Neural cell (in vitro differentiated cells): Measurements from ENCODE around the gene C20orf202. TPM values are rescaled to one million over a fixed set of nuclear protein-coding genes. Genes with fewer than 3 reads are reported as not detected.

Experiments used
- H2AFZ ChIP-seq: fragments of 200-600, 300-800 bp; sonication (generic), shearing (Covaris generic); 2 replicates; pipeline ENCODE4 v1.6.0; 2014; ENCODE audit warnings: low read depth, mild to moderate bottlenecking, antibody characterized with exemption, low read length, moderate library complexity
- H3F3A ChIP-seq: fragments of 200-600 bp; shearing (Covaris generic); 2 replicates; pipeline ENCODE4 v1.6.1; 2016; ENCODE audit warnings: mild to moderate bottlenecking, moderate library complexity, mixed read lengths, antibody characterized with exemption, low read length; ENCODE audit not compliant: insufficient read depth, poor library complexity, severe bottlenecking
- H3K27ac ChIP-seq: fragments of 200-600, 300-800 bp; sonication (generic), shearing (Covaris generic); 2 replicates; pipeline ENCODE4 v1.5.1; 2014; ENCODE audit warnings: mild to moderate bottlenecking, low read length, moderate library complexity
- H3K27me3 ChIP-seq: fragments of 300-800, 200-600 bp; sonication (generic), shearing (Covaris generic); 2 replicates; pipeline ENCODE4 v1.6.0; 2014; ENCODE audit warnings: mild to moderate bottlenecking, low read depth, low read length, moderate library complexity; ENCODE audit not compliant: insufficient read depth
- H3K36me3 ChIP-seq: fragments of 300-800, 200-600 bp; sonication (generic), shearing (Covaris generic); 2 replicates; pipeline ENCODE4 v1.5.1; 2014; ENCODE audit warnings: mild to moderate bottlenecking, antibody characterized with exemption, low read length, moderate library complexity; ENCODE audit not compliant: insufficient read depth
- H3K4me2 ChIP-seq: fragments of 300-800, 200-600 bp; sonication (generic), shearing (Covaris generic); 2 replicates; pipeline ENCODE4 v1.6.0; 2014; ENCODE audit warnings: mild to moderate bottlenecking, low read length
- H3K4me3 ChIP-seq: fragments of 300-800, 200-600 bp; sonication (generic), shearing (Covaris generic); 2 replicates; pipeline ENCODE4 v1.5.1; 2014; ENCODE audit warnings: mild to moderate bottlenecking, low read length, moderate library complexity
- H3K79me2 ChIP-seq: fragments of 200-600 bp; shearing (Covaris generic); replicated peaks from 2 replicates; pipeline ENCODE4 v1.6.0; 2014; ENCODE audit warnings: mild to moderate bottlenecking, low read length, moderate library complexity; ENCODE audit not compliant: insufficient read depth
- H3K9ac ChIP-seq: fragments of 300-800, 200-600 bp; sonication (generic), shearing (Covaris generic); 2 replicates; pipeline ENCODE4 v1.6.1; 2016; ENCODE audit warnings: mild to moderate bottlenecking, low read length, mixed read lengths
- H3K9me2 ChIP-seq: fragments of 200-600 bp; shearing (Covaris generic); 2 replicates; pipeline ENCODE4 v1.6.1; 2016; ENCODE audit warnings: mild to moderate bottlenecking, low read length, mixed read lengths; ENCODE audit not compliant: insufficient read depth
- H3K9me3 ChIP-seq: fragments of 200-600, 300-800 bp; sonication (generic), shearing (Covaris generic); 2 replicates; pipeline ENCODE4 v1.6.1; 2016; ENCODE audit warnings: mild to moderate bottlenecking, mixed run types, low read length, moderate library complexity, mixed read lengths
- H4K20me1 ChIP-seq: fragments of 200-600 bp; shearing (Covaris generic); 2 replicates; pipeline ENCODE4 v1.6.1; 2016; ENCODE audit warnings: mild to moderate bottlenecking, mixed run types; ENCODE audit not compliant: insufficient read depth
- CTCF ChIP-seq: fragments of 450-650 bp; IDR thresholded peaks from 2 replicates; pipeline ENCODE4 v1.5.1; 2014; ENCODE audit warnings: antibody characterized with exemption, mild to moderate bottlenecking, moderate library complexity; ENCODE audit not compliant: poor library complexity, severe bottlenecking
- EP300 ChIP-seq: fragments of 450-650 bp; conservative IDR thresholded peaks from 2 replicates; pipeline ENCODE4 v1.6.1; 2014; ENCODE audit warnings: antibody characterized with exemption, mild to moderate bottlenecking, moderate library complexity; ENCODE audit not compliant: poor library complexity, severe bottlenecking
- EZH2 ChIP-seq: fragments of 200-600, 300-800 bp; shearing (Covaris generic), sonication (generic); IDR thresholded peaks from 2 replicates; pipeline ENCODE4 v1.6.1; 2014; ENCODE audit warnings: antibody characterized with exemption, low read length, borderline replicate concordance, mild to moderate bottlenecking; ENCODE audit not compliant: insufficient read depth, poor library complexity, severe bottlenecking
- MXI1 ChIP-seq: fragments of 450-650 bp; conservative IDR thresholded peaks from 2 replicates; pipeline ENCODE4 v1.6.1; 2014; ENCODE audit warnings: antibody characterized with exemption, mild to moderate bottlenecking; ENCODE audit not compliant: poor library complexity, severe bottlenecking
- POLR2AphosphoS5 ChIP-seq: IDR thresholded peaks from 2 replicates; pipeline ENCODE4 v1.6.1; 2012
- RAD21 ChIP-seq: fragments of 450-650 bp; conservative IDR thresholded peaks from 2 replicates; pipeline ENCODE4 v1.6.1; 2014; ENCODE audit warnings: antibody characterized with exemption, mild to moderate bottlenecking, moderate library complexity
- REST ChIP-seq: IDR thresholded peaks from 2 replicates; pipeline ENCODE4 v1.6.1; 2012; ENCODE audit warnings: borderline replicate concordance
- SMC3 ChIP-seq: fragments of 450-650 bp; conservative IDR thresholded peaks from 2 replicates; pipeline ENCODE4 v1.6.1; 2014; ENCODE audit warnings: antibody characterized with exemption, mild to moderate bottlenecking, moderate library complexity; ENCODE audit not compliant: poor library complexity
- TAF1 ChIP-seq: IDR thresholded peaks from 2 replicates; pipeline ENCODE4 v1.6.1; 2012; ENCODE audit warnings: low read depth
- polyA plus RNA-seq: library from polyadenylated mRNA; depleted of rRNA; stranded (reverse); fragments of >200 nt; gene quantifications from 2 replicates; pipeline ENCODE4 v1.2.3, GENCODE V29; 2014

The C20orf202 gene
- polyA plus RNA-seq, 1 donor from 2014 or later = 0.62 TPM

GRCh38 chr20:1182106-1182505, 21.1 kb upstream of the C20orf202 start:
- H3K79me2 ChIP-seq = no peaks in the 10 kb centered on the region
- H3K27ac ChIP-seq = no peak overlapping the region
- H3F3A ChIP-seq = peaks cover 4% of the 10 kb centered on the region
- H2AFZ ChIP-seq = no peak overlapping the region
- peaks cover 8% of the 10 kb centered on the region for H3K27me3 ChIP-seq
- no peaks in the 10 kb centered on the region for H3K9me3 ChIP-seq
- no peaks in the 10 kb centered on the region for H3K36me3 ChIP-seq
- no peak overlapping the region for H3K4me2 ChIP-seq
- H4K20me1 ChIP-seq = no peaks in the 10 kb centered on the region
- no peak for TF ChIP-seq POLR2AphosphoS5
- TF ChIP-seq RAD21 = no peak
- TF ChIP-seq MXI1 = no peak
- TF ChIP-seq TAF1 = no peak
- no peak overlapping the region for H3K4me3 ChIP-seq
- H3K9me2 ChIP-seq = no peaks in the 10 kb centered on the region
- no peak overlapping the region for H3K9ac ChIP-seq

GRCh38 chr20:1183153-1183552, 20.1 kb upstream of the C20orf202 start:
- H3K27me3 ChIP-seq = peaks cover 8% of the 10 kb centered on the region
- H3K9me3 ChIP-seq = no peaks in the 10 kb centered on the region
- TF ChIP-seq REST = no peak
- no peak for TF ChIP-seq SMC3
- TF ChIP-seq EZH2 = no peak
- TF ChIP-seq RAD21 = no peak
- no peak for TF ChIP-seq MXI1
- no peak for TF ChIP-seq POLR2AphosphoS5
- TF ChIP-seq TAF1 = no peak
- TF ChIP-seq EP300 = no peak
- H3K4me3 ChIP-seq = peak overlapping the region; percentile 79
- H2AFZ ChIP-seq = no peak overlapping the region
- H4K20me1 ChIP-seq = no peaks in the 10 kb centered on the region
- H3K4me2 ChIP-seq = no peak overlapping the region
- no peaks in the 10 kb centered on the region for H3K9me2 ChIP-seq
- H3K79me2 ChIP-seq = no peaks in the 10 kb centered on the region
- H3K9ac ChIP-seq = no peak overlapping the region
- H3K27ac ChIP-seq = no peak overlapping the region
- H3K36me3 ChIP-seq = no peaks in the 10 kb centered on the region
- H3F3A ChIP-seq = peaks cover under 1% of the 10 kb centered on the region

- H3K27me3 ChIP-seq = peaks cover 8% of the 10 kb centered on the region
- H3F3A ChIP-seq = no peaks in the 10 kb centered on the region
- no peaks in the 10 kb centered on the region for H3K9me2 ChIP-seq
- no peak overlapping the region for H3K27ac ChIP-seq
- H3K4me2 ChIP-seq = peak overlapping the region; percentile 73
- no peaks in the 10 kb centered on the region for H3K9me3 ChIP-seq
- peak overlapping the region; percentile 21 for H2AFZ ChIP-seq
- TF ChIP-seq RAD21 (no peak), SMC3 (no peak), EZH2 (no peak), CTCF (no peak), REST (no peak), POLR2AphosphoS5 (no peak), EP300 (no peak), TAF1 (no peak), MXI1 (no peak)
- no peaks in the 10 kb centered on the region for H3K79me2 ChIP-seq
- H3K4me3 ChIP-seq = peak overlapping the region; percentile 79
- H3K9ac ChIP-seq = peak overlapping the region; percentile 65
- no peaks in the 10 kb centered on the region for H3K36me3 ChIP-seq
- H4K20me1 ChIP-seq = no peaks in the 10 kb centered on the region
These were observed 19.0 kb upstream of the C20orf202 start for GRCh38 chr20:1184260-1184637.
